ENCODE results near the gene SLC17A7. TPM values are rescaled to one million over a fixed set of nuclear protein-coding genes. Genes with fewer than 3 reads are reported as not detected.

SLC17A7 gene
- total and polyA plus RNA-seq, 2 donors (not counting 3 experiments of a cell fraction or from before 2014, with no cell fraction given) = 0.07 to 0.13 TPM

GRCh38 chr19:49415102-49415809, 26.1 kb downstream of the SLC17A7 start:
- BruUV-seq (replicated peaks) = no TSS peak
- CTCF ChIA-PET = interaction anchor here (2.4 kb wide), 1 partner anchor 10 kb away, joined by 10 read pairs; the partner anchor contains the start of gene GFY
- FAIRE-seq (no peak), DNase-seq (ENCODE audit: low read depth, low spot score) (no peak)
- POLR2A ChIA-PET = no interaction called here
- Histone ChIP-seq H3K9ac (replicated peaks; ENCODE audit: extremely low read depth, insufficient read depth, low read length) (no peak overlapping the region), H3K27me3 (ENCODE audit: control insufficient read depth in 2 of 2, insufficient read depth in 2 of 2, low read length in 2 of 2) (peaks cover 13 to 23% of the 10 kb centered on the region in 2 experiments), H4K20me1 (replicated peaks; ENCODE audit: control insufficient read depth, extremely low read depth, insufficient read depth, low read length) (no peaks in the 10 kb centered on the region), H3K4me2 (ENCODE audit: insufficient read depth, low read length) (no peak overlapping the region), H3K27ac (ENCODE audit: insufficient read depth, low read depth, low read length) (no peak overlapping the region), H3K9me1 (replicated peaks; ENCODE audit: control insufficient read depth, extremely low read depth, insufficient read depth, low read length) (no peaks in the 10 kb centered on the region), H2AFZ (ENCODE audit: low read depth, low read length) (no peak overlapping the region), H3K79me2 (ENCODE audit: control insufficient read depth, insufficient read depth, low read length) (no peaks in the 10 kb centered on the region), H3K4me3 (replicated peaks in 1 of 3; ENCODE audit: insufficient read depth in 1 of 3, low read depth in 1 of 3, low read length in 3 of 3) (no peak overlapping the region), H3K4me1 (ENCODE audit: control insufficient read depth, extremely low read depth, insufficient read depth, low read length) (no peaks in the 10 kb centered on the region), H3K36me3 (ENCODE audit: control insufficient read depth in 2 of 2, extremely low read depth in 1 of 2, insufficient read depth in 2 of 2, low read length in 2 of 2) (no peaks in the 10 kb centered on the region), H3K9me3 (replicated peaks; ENCODE audit: control insufficient read depth, insufficient read depth, low read length) (no peaks in the 10 kb centered on the region)
- intact Hi-C loops (cut with micrococcal nuclease) (no loop called here), dilution Hi-C loops (cut with MboI; ENCODE audit: extremely low pct_ligation_motif_present, low sequenced_read_pairs) (no loop called here)
- TF ChIP-seq MYC (IDR thresholded peaks at IDR 0.05; ENCODE audit: low read depth, low read length) (no peak), POLR2A (IDR thresholded peaks at IDR 0.05; ENCODE audit: low read depth, low read length) (no peak)

- FAIRE-seq = no peak
- ChIA-PET CTCF (no interaction called here), POLR2A (no interaction called here)
These were observed 27.1 kb downstream of the SLC17A7 start for GRCh38 chr19:49414256-49414655.

More at GRCh38 chr19:49414256-49414655, 27.1 kb downstream of the SLC17A7 start:
- Histone ChIP-seq H3K9me3 (replicated peaks; ENCODE audit: control insufficient read depth, insufficient read depth, low read length) (no peaks in the 10 kb centered on the region), H3K4me3 (replicated peaks in 1 of 3; ENCODE audit: insufficient read depth in 1 of 3, low read depth in 1 of 3, low read length in 3 of 3) (no peak overlapping the region), H3K36me3 (ENCODE audit: control insufficient read depth in 2 of 2, extremely low read depth in 1 of 2, insufficient read depth in 2 of 2, low read length in 2 of 2) (no peaks in the 10 kb centered on the region), H3K79me2 (ENCODE audit: control insufficient read depth, insufficient read depth, low read length) (no peaks in the 10 kb centered on the region), H3K4me1 (ENCODE audit: control insufficient read depth, extremely low read depth, insufficient read depth, low read length) (no peaks in the 10 kb centered on the region), H3K9ac (replicated peaks; ENCODE audit: extremely low read depth, insufficient read depth, low read length) (no peak overlapping the region), H4K20me1 (replicated peaks; ENCODE audit: control insufficient read depth, extremely low read depth, insufficient read depth, low read length) (no peaks in the 10 kb centered on the region), H3K27ac (ENCODE audit: insufficient read depth, low read depth, low read length) (no peak overlapping the region), H3K4me2 (ENCODE audit: insufficient read depth, low read length) (no peak overlapping the region), H2AFZ (ENCODE audit: low read depth, low read length) (no peak overlapping the region), H3K27me3 (ENCODE audit: control insufficient read depth in 2 of 2, insufficient read depth in 2 of 2, low read length in 2 of 2) (peaks cover 12 to 15% of the 10 kb centered on the region in 2 experiments), H3K9me1 (replicated peaks; ENCODE audit: control insufficient read depth, extremely low read depth, insufficient read depth, low read length) (no peaks in the 10 kb centered on the region)
- dilution Hi-C loops (cut with MboI; ENCODE audit: extremely low pct_ligation_motif_present, low sequenced_read_pairs) (no loop called here), intact Hi-C loops (cut with micrococcal nuclease) (no loop called here)
- DNase-seq (ENCODE audit: low read depth, low spot score) = no peak
- no TSS peak for BruUV-seq (replicated peaks)
- TF ChIP-seq FOS (IDR thresholded peaks at IDR 0.05; ENCODE audit: borderline replicate concordance, insufficient read depth, low read length) (no peak), POLR2AphosphoS5 (IDR thresholded peaks at IDR 0.05; ENCODE audit: insufficient read depth, low read depth, low read length) (no peak), MAX (IDR thresholded peaks at IDR 0.05; ENCODE audit: insufficient read depth, insufficient read length) (no peak), EZH2 (IDR thresholded peaks at IDR 0.05; ENCODE audit: borderline replicate concordance, low read depth, low read length, severe bottlenecking) (no peak), MYC (IDR thresholded peaks at IDR 0.05; ENCODE audit: low read depth, low read length) (no peak), GATA2 (IDR thresholded peaks at IDR 0.05; ENCODE audit: insufficient read depth, insufficient read length, low read depth, low read length) (no peak), JUN (IDR thresholded peaks at IDR 0.05; ENCODE audit: borderline replicate concordance, insufficient read depth, insufficient read length, low read depth) (no peak), POLR2A (IDR thresholded peaks at IDR 0.05; ENCODE audit: low read depth, low read length) (no peak)
- TF ChIP-seq, protein P1, sequence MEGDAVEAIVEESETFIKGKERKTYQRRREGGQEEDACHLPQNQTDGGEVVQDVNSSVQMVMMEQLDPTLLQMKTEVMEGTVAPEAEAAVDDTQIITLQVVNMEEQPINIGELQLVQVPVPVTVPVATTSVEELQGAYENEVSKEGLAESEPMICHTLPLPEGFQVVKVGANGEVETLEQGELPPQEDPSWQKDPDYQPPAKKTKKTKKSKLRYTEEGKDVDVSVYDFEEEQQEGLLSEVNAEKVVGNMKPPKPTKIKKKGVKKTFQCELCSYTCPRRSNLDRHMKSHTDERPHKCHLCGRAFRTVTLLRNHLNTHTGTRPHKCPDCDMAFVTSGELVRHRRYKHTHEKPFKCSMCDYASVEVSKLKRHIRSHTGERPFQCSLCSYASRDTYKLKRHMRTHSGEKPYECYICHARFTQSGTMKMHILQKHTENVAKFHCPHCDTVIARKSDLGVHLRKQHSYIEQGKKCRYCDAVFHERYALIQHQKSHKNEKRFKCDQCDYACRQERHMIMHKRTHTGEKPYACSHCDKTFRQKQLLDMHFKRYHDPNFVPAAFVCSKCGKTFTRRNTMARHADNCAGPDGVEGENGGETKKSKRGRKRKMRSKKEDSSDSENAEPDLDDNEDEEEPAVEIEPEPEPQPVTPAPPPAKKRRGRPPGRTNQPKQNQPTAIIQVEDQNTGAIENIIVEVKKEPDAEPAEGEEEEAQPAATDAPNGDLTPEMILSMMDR (IDR thresholded peaks at IDR 0.05; ENCODE audit: extremely low read depth in 1 of 2, insufficient read depth in 1 of 2, low read depth in 1 of 2, low read length in 2 of 2) = no peak
